Activated naive CD4-positive, alpha-beta T cell treated with anti-CD3 and anti-CD28 coated beads for 36 hours (primary cell): ENCODE measurements around the gene ADAMTSL1. TPM values are rescaled to one million over a fixed set of nuclear protein-coding genes. Genes with fewer than 3 reads are reported as not detected.

Experiments
- CTCF ChIA-PET: fragments of 350-600 bp; sonication (Branson Sonifier 250); formaldehyde crosslinking; loops from one replicate; lab custom pipeline; 2021; ENCODE audit warnings: antibody characterized with exemption; lab: Charles Lee
- DNase-seq: peaks from one replicate; pipeline ENCODE4 v3.0.0-alpha.2; 2020
- H3K27ac Mint-ChIP-seq: one replicate; pipeline ENCODE4 v1.8.0; 2021; ENCODE audit warnings: mild to moderate bottlenecking, mixed read lengths
- H3K27me3 Mint-ChIP-seq: one replicate; pipeline ENCODE4 v1.8.0; 2021; ENCODE audit warnings: low read depth, mixed read lengths
- H3K36me3 Mint-ChIP-seq: one replicate; pipeline ENCODE4 v1.8.0; 2021; ENCODE audit warnings: low read depth, mixed read lengths
- H3K4me1 Mint-ChIP-seq: one replicate; pipeline ENCODE4 v1.8.0; 2021; ENCODE audit warnings: low read depth, mixed read lengths
- H3K4me3 Mint-ChIP-seq: one replicate; pipeline ENCODE4 v1.8.0; 2021; ENCODE audit warnings: mild to moderate bottlenecking, moderate library complexity, mixed read lengths
- H3K9me3 Mint-ChIP-seq: one replicate; pipeline ENCODE4 v1.8.0; 2021; ENCODE audit warnings: mixed read lengths
- intact Hi-C: fragments of 100-400 bp; cut with micrococcal nuclease; formaldehyde crosslinking; loops from one replicate; pipeline ENCODE4 v1.15.1; 2023
- total RNA-seq, 2 experiments: library from RNA; stranded (reverse); gene quantifications; one replicate each; pipeline ENCODE4 v1.2.3, GENCODE V29; 2021

Gene ADAMTSL1
- total RNA-seq, 2 experiments from 2014 or later, result not detected

GRCh38 chr9:18811171-18811570, 337.2 kb downstream of the ADAMTSL1 start:
- Mint-ChIP-seq H3K27me3 (peaks cover 6% of the 10 kb centered on the region), H3K9me3 (peaks cover 1% of the 10 kb centered on the region), H3K4me3 (no peak overlapping the region), H3K4me1 (no peaks in the 10 kb centered on the region), H3K36me3 (no peaks in the 10 kb centered on the region), H3K27ac (no peak overlapping the region)
- intact Hi-C loops, result no loop called here
- DNase-seq, result no peak
- CTCF ChIA-PET, result no interaction called here

GRCh38 chr9:18819418-18819817, 345.5 kb downstream of the ADAMTSL1 start:
- Mint-ChIP-seq H3K27ac (no peak overlapping the region), H3K36me3 (no peaks in the 10 kb centered on the region), H3K4me3 (no peak overlapping the region), H3K27me3 (peaks cover 11% of the 10 kb centered on the region), H3K4me1 (no peaks in the 10 kb centered on the region), H3K9me3 (no peaks in the 10 kb centered on the region)
- CTCF ChIA-PET, result interaction anchor here (0.7 kb wide), 1 partner anchor 810 kb away, joined by 3 read pairs; no protein-coding TSS in a partner anchor
- DNase-seq, result no peak
- intact Hi-C loops, result no loop called here

GRCh38 chr9:18820566-18821095, 346.7 kb downstream of the ADAMTSL1 start:
- Mint-ChIP-seq H3K4me1 (peaks cover 6% of the 10 kb centered on the region), H3K27me3 (peaks cover 5% of the 10 kb centered on the region), H3K9me3 (no peaks in the 10 kb centered on the region), H3K36me3 (no peaks in the 10 kb centered on the region), H3K4me3 (no peak overlapping the region), H3K27ac (no peak overlapping the region)
- DNase-seq, result no peak
- CTCF ChIA-PET, result no interaction called here
- intact Hi-C loops, result loop anchor here (10.0 kb wide), 1 partner anchor 354 kb away; no protein-coding TSS in a partner anchor

- Mint-ChIP-seq H3K4me3 (no peak overlapping the region), H3K36me3 (no peaks in the 10 kb centered on the region), H3K9me3 (no peaks in the 10 kb centered on the region), H3K27ac (no peak overlapping the region), H3K27me3 (peaks cover 4% of the 10 kb centered on the region), H3K4me1 (peaks cover 16% of the 10 kb centered on the region)
- no peak for DNase-seq
- CTCF ChIA-PET, result no interaction called here
- intact Hi-C loops, result loop anchor here (10.0 kb wide), 1 partner anchor 353 kb away; no protein-coding TSS in a partner anchor
Observed at GRCh38 chr9:18821788-18822187, 347.8 kb downstream of the ADAMTSL1 start.

- CTCF ChIA-PET, result no interaction called here
- DNase-seq, result no peak
- no peaks in the 10 kb centered on the region for H3K9me3 Mint-ChIP-seq
- peaks cover 16% of the 10 kb centered on the region for H3K4me1 Mint-ChIP-seq
- H3K4me3 Mint-ChIP-seq, result no peak overlapping the region
- H3K27ac Mint-ChIP-seq, result no peak overlapping the region
- intact Hi-C loops, result loop anchor here (10.0 kb wide), 1 partner anchor 352 kb away; no protein-coding TSS in a partner anchor
- H3K27me3 Mint-ChIP-seq, result peaks cover 2% of the 10 kb centered on the region
- H3K36me3 Mint-ChIP-seq, result no peaks in the 10 kb centered on the region
Observed at GRCh38 chr9:18822850-18823249, 348.9 kb downstream of the ADAMTSL1 start.

- Mint-ChIP-seq H3K27ac (no peak overlapping the region), H3K27me3 (peaks cover 2% of the 10 kb centered on the region), H3K9me3 (no peaks in the 10 kb centered on the region), H3K4me3 (no peak overlapping the region), H3K36me3 (no peaks in the 10 kb centered on the region), H3K4me1 (peaks cover 16% of the 10 kb centered on the region)
- CTCF ChIA-PET, result interaction anchor here (0.7 kb wide), 1 partner anchor 123 kb away, joined by 3 read pairs; no protein-coding TSS in a partner anchor
- intact Hi-C loops, result loop anchor here (10.0 kb wide), 1 partner anchor 351 kb away; no protein-coding TSS in a partner anchor
- DNase-seq, result no peak
Observed at GRCh38 chr9:18824095-18824666, 350.2 kb downstream of the ADAMTSL1 start.

GRCh38 chr9:18825656-18826170, 351.8 kb downstream of the ADAMTSL1 start:
- intact Hi-C loops, result loop anchor here (10.0 kb wide), 1 partner anchor 349 kb away; no protein-coding TSS in a partner anchor
- peak; percentile 21 for DNase-seq
- CTCF ChIA-PET, result interaction anchor here (0.6 kb wide), 2 partner anchors 116 to 612 kb away, joined by 3 read pairs; no protein-coding TSS in a partner anchor
- H3K36me3 Mint-ChIP-seq, result no peaks in the 10 kb centered on the region
- H3K27me3 Mint-ChIP-seq, result peaks cover 2% of the 10 kb centered on the region
- no peak overlapping the region for H3K27ac Mint-ChIP-seq
- H3K9me3 Mint-ChIP-seq, result no peaks in the 10 kb centered on the region
- peaks cover 16% of the 10 kb centered on the region for H3K4me1 Mint-ChIP-seq
- no peak overlapping the region for H3K4me3 Mint-ChIP-seq

GRCh38 chr9:18826248-18826647, 352.3 kb downstream of the ADAMTSL1 start:
- no peaks in the 10 kb centered on the region for H3K27me3 Mint-ChIP-seq
- no peak for DNase-seq
- no peaks in the 10 kb centered on the region for H3K36me3 Mint-ChIP-seq
- CTCF ChIA-PET, result interaction anchor here (0.6 kb wide), 1 partner anchor 117 kb away, joined by 3 read pairs; no protein-coding TSS in a partner anchor
- intact Hi-C loops, result loop anchor here (10.0 kb wide), 1 partner anchor 349 kb away; no protein-coding TSS in a partner anchor
- no peaks in the 10 kb centered on the region for H3K9me3 Mint-ChIP-seq
- peaks cover 16% of the 10 kb centered on the region for H3K4me1 Mint-ChIP-seq
- H3K27ac Mint-ChIP-seq, result no peak overlapping the region
- no peak overlapping the region for H3K4me3 Mint-ChIP-seq

GRCh38 chr9:18829066-18829465, 355.1 kb downstream of the ADAMTSL1 start:
- CTCF ChIA-PET, result no interaction called here

GRCh38 chr9:18829873-18830272, 355.9 kb downstream of the ADAMTSL1 start:
- H3K27ac Mint-ChIP-seq, result no peak overlapping the region
- intact Hi-C loops, result loop anchor here (10.0 kb wide), 1 partner anchor 345 kb away; no protein-coding TSS in a partner anchor
- H3K27me3 Mint-ChIP-seq, result no peaks in the 10 kb centered on the region
- H3K36me3 Mint-ChIP-seq, result no peaks in the 10 kb centered on the region
- DNase-seq, result no peak
- CTCF ChIA-PET, result no interaction called here
- H3K4me1 Mint-ChIP-seq, result peaks cover 16% of the 10 kb centered on the region
- no peak overlapping the region for H3K4me3 Mint-ChIP-seq
- H3K9me3 Mint-ChIP-seq, result no peaks in the 10 kb centered on the region

More at GRCh38 chr9:18829066-18829465, 355.1 kb downstream of the ADAMTSL1 start:
- H3K4me1 Mint-ChIP-seq, result peaks cover 16% of the 10 kb centered on the region
- no peaks in the 10 kb centered on the region for H3K9me3 Mint-ChIP-seq
- intact Hi-C loops, result loop anchor here (10.0 kb wide), 1 partner anchor 346 kb away; no protein-coding TSS in a partner anchor
- DNase-seq, result no peak
- no peaks in the 10 kb centered on the region for H3K27me3 Mint-ChIP-seq
- H3K27ac Mint-ChIP-seq, result no peak overlapping the region
- H3K4me3 Mint-ChIP-seq, result no peak overlapping the region
- H3K36me3 Mint-ChIP-seq, result no peaks in the 10 kb centered on the region

GRCh38 chr9:18834740-18835361, 360.9 kb downstream of the ADAMTSL1 start:
- H3K27me3 Mint-ChIP-seq, result no peaks in the 10 kb centered on the region
- no peak overlapping the region for H3K4me3 Mint-ChIP-seq
- CTCF ChIA-PET, result no interaction called here
- no peak for DNase-seq
- H3K36me3 Mint-ChIP-seq, result no peaks in the 10 kb centered on the region
- no peaks in the 10 kb centered on the region for H3K4me1 Mint-ChIP-seq
- H3K27ac Mint-ChIP-seq, result no peak overlapping the region
- H3K9me3 Mint-ChIP-seq, result no peaks in the 10 kb centered on the region
- intact Hi-C loops, result no loop called here

GRCh38 chr9:18837402-18837801, 363.4 kb downstream of the ADAMTSL1 start:
- intact Hi-C loops, result no loop called here
- CTCF ChIA-PET, result no interaction called here
- H3K27me3 Mint-ChIP-seq, result peaks cover 2% of the 10 kb centered on the region

More at GRCh38 chr9:18837402-18837801, 363.4 kb downstream of the ADAMTSL1 start:
- no peak overlapping the region for H3K27ac Mint-ChIP-seq
- H3K4me3 Mint-ChIP-seq, result no peak overlapping the region
- H3K4me1 Mint-ChIP-seq, result no peaks in the 10 kb centered on the region
- DNase-seq, result no peak
- H3K9me3 Mint-ChIP-seq, result no peaks in the 10 kb centered on the region
- H3K36me3 Mint-ChIP-seq, result no peaks in the 10 kb centered on the region
